Cardiac muscle cell (in vitro differentiated cells and primary cell): Measurements from ENCODE around the gene HRC. TPM values are rescaled to one million over a fixed set of nuclear protein-coding genes. Genes with fewer than 3 reads are reported as not detected.

Source experiments
- DNase-seq, 2 donors: peaks; one replicate each; pipeline versions ENCODE4 v3.0.0 to v3.0.0-alpha.2; 2010 to 2017; ENCODE audit warnings: low read depth in 1 of 2, low spot score in 1 of 2
- H3K27ac ChIP-seq: fragments of 200-600 bp; sonication (generic); 2 replicates; pipeline ENCODE4 v1.5.1; 2016
- H3K27me3 ChIP-seq: fragments of 200-600 bp; sonication (generic); 2 replicates; pipeline ENCODE4 v1.6.0; 2016; ENCODE audit warnings: control low read depth
- H3K36me3 ChIP-seq: fragments of 200-600 bp; sonication (generic); 2 replicates; pipeline ENCODE4 v1.5.1; 2016; ENCODE audit warnings: control low read depth
- H3K4me1 ChIP-seq: fragments of 200-600 bp; sonication (generic); 2 replicates; pipeline ENCODE4 v1.8.1; 2017; ENCODE audit warnings: low read depth, mild to moderate bottlenecking, mixed run types
- H3K4me3 ChIP-seq: fragments of 200-600 bp; sonication (generic); 2 replicates; pipeline ENCODE4 v1.5.1; 2016; ENCODE audit warnings: mild to moderate bottlenecking
- H3K9me3 ChIP-seq: fragments of 200-600 bp; sonication (generic); 2 replicates; pipeline ENCODE4 v1.5.1; 2017; ENCODE audit warnings: low read depth, mild to moderate bottlenecking, control low read depth
- polyA plus RNA-seq: library from polyadenylated mRNA; unstranded; fragments of >200 nt; fragmentation: Nextera tagmentation; extraction: Ambion mirVana; gene quantifications from 2 replicates; pipeline ENCODE4 v1.2.1, GENCODE V29; 2016
- total RNA-seq: library from RNA; depleted of rRNA; stranded (reverse); fragments of >200 nt; gene quantifications from 2 replicates; pipeline ENCODE4 v1.2.3, GENCODE V29; 2016
- TF ChIP-seq, protein P1 (sequence below): IDR thresholded peaks from 2 replicates; pipeline ENCODE4 v1.5.1; 2012; ENCODE audit warnings: low read depth, mild to moderate bottlenecking, low read length

Gene HRC, protein sequence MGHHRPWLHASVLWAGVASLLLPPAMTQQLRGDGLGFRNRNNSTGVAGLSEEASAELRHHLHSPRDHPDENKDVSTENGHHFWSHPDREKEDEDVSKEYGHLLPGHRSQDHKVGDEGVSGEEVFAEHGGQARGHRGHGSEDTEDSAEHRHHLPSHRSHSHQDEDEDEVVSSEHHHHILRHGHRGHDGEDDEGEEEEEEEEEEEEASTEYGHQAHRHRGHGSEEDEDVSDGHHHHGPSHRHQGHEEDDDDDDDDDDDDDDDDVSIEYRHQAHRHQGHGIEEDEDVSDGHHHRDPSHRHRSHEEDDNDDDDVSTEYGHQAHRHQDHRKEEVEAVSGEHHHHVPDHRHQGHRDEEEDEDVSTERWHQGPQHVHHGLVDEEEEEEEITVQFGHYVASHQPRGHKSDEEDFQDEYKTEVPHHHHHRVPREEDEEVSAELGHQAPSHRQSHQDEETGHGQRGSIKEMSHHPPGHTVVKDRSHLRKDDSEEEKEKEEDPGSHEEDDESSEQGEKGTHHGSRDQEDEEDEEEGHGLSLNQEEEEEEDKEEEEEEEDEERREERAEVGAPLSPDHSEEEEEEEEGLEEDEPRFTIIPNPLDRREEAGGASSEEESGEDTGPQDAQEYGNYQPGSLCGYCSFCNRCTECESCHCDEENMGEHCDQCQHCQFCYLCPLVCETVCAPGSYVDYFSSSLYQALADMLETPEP
- total RNA-seq (255 and 389 TPM in 2 replicates), polyA plus RNA-seq (184 and 255 TPM in 2 replicates)

DNA sequence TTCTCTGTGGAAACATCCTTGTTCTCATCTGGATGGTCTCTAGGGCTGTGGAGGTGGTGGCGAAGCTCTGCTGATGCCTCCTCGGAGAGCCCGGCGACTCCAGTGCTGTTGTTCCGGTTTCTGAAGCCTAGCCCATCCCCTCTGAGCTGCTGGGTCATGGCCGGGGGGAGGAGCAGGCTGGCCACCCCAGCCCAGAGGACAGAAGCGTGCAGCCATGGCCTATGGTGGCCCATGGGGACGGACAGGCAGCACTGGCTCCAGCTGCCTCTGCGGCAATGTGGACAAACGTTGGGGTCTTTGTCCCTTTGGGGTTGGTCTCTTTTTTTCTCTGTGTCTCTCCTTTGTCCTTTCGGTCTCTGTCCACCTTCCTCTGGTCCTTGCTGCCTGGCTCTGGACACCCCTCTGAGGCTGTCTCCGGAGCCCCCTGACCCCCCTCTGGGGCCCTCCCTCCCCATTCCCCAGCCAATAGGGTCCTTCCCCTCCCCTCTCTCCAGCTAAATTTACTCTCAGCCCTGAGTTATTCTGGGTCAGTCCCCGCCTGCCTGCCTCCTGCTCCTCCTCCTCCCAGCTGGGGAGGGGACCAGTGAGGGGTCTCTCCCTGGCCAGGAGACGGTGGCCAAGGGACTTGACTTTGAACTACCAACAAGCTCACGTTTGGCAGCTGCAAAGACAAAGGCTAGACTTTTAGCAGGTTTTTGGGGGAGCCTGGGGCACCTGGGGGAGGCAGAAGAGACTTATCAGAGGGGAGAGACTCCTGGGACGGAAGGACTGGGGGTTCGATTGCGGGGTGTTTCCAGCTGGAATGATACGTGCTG lies at the start of gene HRC:
HRC (minus strand) TSS at position 392 of the 815 bp plus-strand sequence; CDS start at position 233, 159 bp downstream.
- DNase-seq: peak in 1 of 2 donors; percentile 89
- peak within 1 kb of the TSS; percentile 88 for H3K27ac ChIP-seq

DNA sequence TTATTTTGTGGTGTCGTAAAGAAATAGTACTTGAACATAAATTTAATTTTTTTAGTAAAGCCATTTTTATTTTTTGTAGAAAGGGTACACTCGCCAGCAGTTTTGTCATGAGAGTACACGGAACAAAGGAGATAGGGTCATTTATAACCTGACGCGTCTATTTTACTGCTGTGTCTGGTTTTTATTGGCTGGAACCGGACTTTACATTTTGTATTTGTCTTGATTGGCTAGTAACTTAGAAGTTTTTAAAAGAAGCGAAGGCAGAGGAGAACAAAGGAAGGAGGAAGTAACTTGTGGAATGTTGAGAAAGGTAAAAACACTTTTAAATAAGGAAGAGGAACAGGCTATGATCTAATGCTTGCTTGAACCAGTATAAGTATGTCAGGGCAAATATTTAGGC lies 45.8 kb upstream of the HRC start:
- Histone ChIP-seq H3K4me3 (no peak overlapping the region), H3K36me3 (peaks cover 47% of the 10 kb centered on the region), H3K27ac (no peak overlapping the region), H3K4me1 (no peaks in the 10 kb centered on the region), H3K9me3 (no peaks in the 10 kb centered on the region), H3K27me3 (no peaks in the 10 kb centered on the region)
- no peak for DNase-seq
- TF ChIP-seq, protein P1, sequence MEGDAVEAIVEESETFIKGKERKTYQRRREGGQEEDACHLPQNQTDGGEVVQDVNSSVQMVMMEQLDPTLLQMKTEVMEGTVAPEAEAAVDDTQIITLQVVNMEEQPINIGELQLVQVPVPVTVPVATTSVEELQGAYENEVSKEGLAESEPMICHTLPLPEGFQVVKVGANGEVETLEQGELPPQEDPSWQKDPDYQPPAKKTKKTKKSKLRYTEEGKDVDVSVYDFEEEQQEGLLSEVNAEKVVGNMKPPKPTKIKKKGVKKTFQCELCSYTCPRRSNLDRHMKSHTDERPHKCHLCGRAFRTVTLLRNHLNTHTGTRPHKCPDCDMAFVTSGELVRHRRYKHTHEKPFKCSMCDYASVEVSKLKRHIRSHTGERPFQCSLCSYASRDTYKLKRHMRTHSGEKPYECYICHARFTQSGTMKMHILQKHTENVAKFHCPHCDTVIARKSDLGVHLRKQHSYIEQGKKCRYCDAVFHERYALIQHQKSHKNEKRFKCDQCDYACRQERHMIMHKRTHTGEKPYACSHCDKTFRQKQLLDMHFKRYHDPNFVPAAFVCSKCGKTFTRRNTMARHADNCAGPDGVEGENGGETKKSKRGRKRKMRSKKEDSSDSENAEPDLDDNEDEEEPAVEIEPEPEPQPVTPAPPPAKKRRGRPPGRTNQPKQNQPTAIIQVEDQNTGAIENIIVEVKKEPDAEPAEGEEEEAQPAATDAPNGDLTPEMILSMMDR: no peak

More for the DNA sequence above, at the start of gene HRC:
- H3K36me3 ChIP-seq: no peaks in the 10 kb centered on the region
- H3K4me1 ChIP-seq: peaks cover 30% of the 10 kb centered on the region
- H3K27me3 ChIP-seq: no peaks in the 10 kb centered on the region
- peak within 1 kb of the TSS; percentile 23 for H3K4me3 ChIP-seq
- H3K9me3 ChIP-seq: no peaks in the 10 kb centered on the region
- TF ChIP-seq, protein P1: no peak

DNA sequence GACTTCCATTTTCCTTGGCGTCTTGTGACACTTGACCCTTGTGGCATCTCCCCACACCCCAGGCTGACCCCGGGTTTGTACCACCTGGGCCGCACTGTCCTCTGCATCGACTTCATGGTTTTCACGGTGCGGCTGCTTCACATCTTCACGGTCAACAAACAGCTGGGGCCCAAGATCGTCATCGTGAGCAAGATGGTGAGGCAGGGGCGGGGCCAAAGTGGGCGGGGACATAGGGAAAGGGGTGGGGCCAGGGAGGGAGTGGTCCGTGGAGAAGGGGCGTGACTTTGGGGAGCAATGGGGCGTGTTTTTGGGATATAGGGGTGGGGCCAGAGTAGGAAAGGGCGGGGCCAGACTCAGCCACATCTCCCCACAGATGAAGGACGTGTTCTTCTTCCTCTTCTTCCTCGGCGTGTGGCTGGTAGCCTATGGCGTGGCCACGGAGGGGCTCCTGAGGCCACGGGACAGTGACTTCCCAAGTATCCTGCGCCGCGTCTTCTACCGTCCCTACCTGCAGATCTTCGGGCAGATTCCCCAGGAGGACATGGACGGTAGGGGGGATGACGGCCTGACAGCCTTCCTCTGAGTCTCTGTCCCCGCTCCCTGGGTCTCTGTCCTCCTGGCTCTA lies 45.2 kb upstream of the HRC start:
- no peaks in the 10 kb centered on the region for H3K4me1 ChIP-seq
- no peak overlapping the region for H3K4me3 ChIP-seq
- TF ChIP-seq, protein P1: no peak
- no peak overlapping the region for H3K27ac ChIP-seq
- no peak for DNase-seq
- H3K36me3 ChIP-seq: peaks cover 47% of the 10 kb centered on the region
- H3K27me3 ChIP-seq: no peaks in the 10 kb centered on the region
- H3K9me3 ChIP-seq: no peaks in the 10 kb centered on the region

DNA sequence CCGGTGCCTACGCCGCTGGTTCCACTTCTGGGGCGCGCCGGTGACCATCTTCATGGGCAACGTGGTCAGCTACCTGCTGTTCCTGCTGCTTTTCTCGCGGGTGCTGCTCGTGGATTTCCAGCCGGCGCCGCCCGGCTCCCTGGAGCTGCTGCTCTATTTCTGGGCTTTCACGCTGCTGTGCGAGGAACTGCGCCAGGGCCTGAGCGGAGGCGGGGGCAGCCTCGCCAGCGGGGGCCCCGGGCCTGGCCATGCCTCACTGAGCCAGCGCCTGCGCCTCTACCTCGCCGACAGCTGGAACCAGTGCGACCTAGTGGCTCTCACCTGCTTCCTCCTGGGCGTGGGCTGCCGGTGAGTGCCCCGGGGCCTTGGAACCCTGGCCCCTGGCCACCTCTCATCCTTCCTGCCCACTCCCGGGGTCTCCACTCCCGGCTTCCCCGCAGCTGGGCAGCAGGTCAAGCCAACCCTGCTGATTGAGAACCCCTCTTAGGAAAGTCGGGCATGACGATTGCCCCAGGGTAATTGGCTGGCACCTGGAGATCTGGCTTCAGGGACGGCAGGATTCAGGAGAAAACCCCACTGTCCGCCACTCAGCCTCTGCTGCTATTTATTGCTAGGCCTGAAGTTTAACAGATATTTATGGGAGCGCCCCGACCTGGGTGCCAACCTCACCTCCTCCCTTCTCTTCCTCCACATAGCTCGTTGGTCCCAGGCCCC lies 41.5 kb upstream of the HRC start:
- TF ChIP-seq, protein P1: no peak
- Histone ChIP-seq H3K27me3 (no peaks in the 10 kb centered on the region), H3K9me3 (no peaks in the 10 kb centered on the region), H3K27ac (no peak overlapping the region), H3K36me3 (peaks cover 39% of the 10 kb centered on the region), H3K4me3 (no peak overlapping the region), H3K4me1 (no peaks in the 10 kb centered on the region)
- peak in 1 of 2 donors; percentile 12 for DNase-seq
